Peyer's patch (tissue), 4 donors: ENCODE data around the gene RENBP.

Experiments used
- POLR2A ChIP-seq, 2 donors: fragments of 450-650 bp; IDR thresholded peaks; one replicate each; pipeline ENCODE4 v1.5.1; 2017; ENCODE audit warnings: antibody characterized with exemption in 2 of 2, mild to moderate bottlenecking in 2 of 2, moderate library complexity in 2 of 2
- TF ChIP-seq, protein P1 (sequence below), 6 experiments: fragments of 450-650 bp in 4 of 6; fragments of 200-600 bp in 2 of 6; sonication (generic) in 1 of 6; IDR thresholded peaks; one replicate each; pipeline ENCODE4 v1.5.1; 2017 to 2019; ENCODE audit warnings: antibody characterized with exemption in 6 of 6, mild to moderate bottlenecking in 3 of 6, moderate library complexity in 1 of 6

DNA sequence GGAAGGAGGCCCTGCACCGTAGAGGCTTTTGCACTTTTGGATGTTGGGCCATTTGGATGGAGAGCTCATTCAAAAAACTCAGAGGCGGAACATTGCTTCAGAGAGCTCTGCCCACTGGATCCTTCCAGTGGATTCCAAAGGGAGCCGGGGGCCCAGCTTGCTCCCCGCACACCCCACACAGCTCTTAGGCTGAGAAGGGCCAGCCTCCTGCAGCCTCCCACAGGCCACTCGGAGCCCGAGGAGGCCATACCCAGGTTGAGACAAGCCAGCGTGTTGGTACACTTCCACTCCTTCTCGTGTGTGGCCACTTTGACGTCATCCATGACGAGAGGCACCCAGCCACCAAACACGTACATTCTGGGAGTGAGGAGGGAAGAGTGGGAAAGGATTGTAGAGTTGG lies 16.8 kb upstream of the RENBP start:
- no peak for TF ChIP-seq POLR2A (IDR thresholded peaks at IDR 0.05)
- TF ChIP-seq, protein P1, sequence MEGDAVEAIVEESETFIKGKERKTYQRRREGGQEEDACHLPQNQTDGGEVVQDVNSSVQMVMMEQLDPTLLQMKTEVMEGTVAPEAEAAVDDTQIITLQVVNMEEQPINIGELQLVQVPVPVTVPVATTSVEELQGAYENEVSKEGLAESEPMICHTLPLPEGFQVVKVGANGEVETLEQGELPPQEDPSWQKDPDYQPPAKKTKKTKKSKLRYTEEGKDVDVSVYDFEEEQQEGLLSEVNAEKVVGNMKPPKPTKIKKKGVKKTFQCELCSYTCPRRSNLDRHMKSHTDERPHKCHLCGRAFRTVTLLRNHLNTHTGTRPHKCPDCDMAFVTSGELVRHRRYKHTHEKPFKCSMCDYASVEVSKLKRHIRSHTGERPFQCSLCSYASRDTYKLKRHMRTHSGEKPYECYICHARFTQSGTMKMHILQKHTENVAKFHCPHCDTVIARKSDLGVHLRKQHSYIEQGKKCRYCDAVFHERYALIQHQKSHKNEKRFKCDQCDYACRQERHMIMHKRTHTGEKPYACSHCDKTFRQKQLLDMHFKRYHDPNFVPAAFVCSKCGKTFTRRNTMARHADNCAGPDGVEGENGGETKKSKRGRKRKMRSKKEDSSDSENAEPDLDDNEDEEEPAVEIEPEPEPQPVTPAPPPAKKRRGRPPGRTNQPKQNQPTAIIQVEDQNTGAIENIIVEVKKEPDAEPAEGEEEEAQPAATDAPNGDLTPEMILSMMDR (IDR thresholded peaks at IDR 0.05), result no peak
